HG03045 (cell line): Measurements from ENCODE around the gene RFTN2.
A peak's percentile ranks its signal among the peaks of the same experiment; 100 is the strongest.
"Not testable (repeated sequence)": the region's sequence is repeated elsewhere in the genome, so short reads cannot be mapped to it uniquely, and the experiment has no call there.

Experiments used
- ATAC-seq: cut with Tn5 transposase; IDR thresholded peaks from one replicate; pipeline ENCODE4 v1.9.1; 2021; ENCODE audit warnings: mild to moderate bottlenecking, moderate library complexity; ENCODE audit not compliant: unreplicated experiment

Gene RFTN2

GRCh38 chr2:197606180-197606579, 69.2 kb downstream of the RFTN2 start:
- peak; percentile 89 for ATAC-seq

GRCh38 chr2:197604117-197604860, 71.1 kb downstream of the RFTN2 start:
- ATAC-seq, result peak; percentile 29

- no peak for ATAC-seq
Measured at GRCh38 chr2:197601726-197602125, 73.7 kb downstream of the RFTN2 start.

- no peak for ATAC-seq
Measured at GRCh38 chr2:197600306-197600705, 75.1 kb downstream of the RFTN2 start.

- ATAC-seq, result no peak
Measured at GRCh38 chr2:197599285-197599965, 76.0 kb downstream of the RFTN2 start.

- no peak for ATAC-seq
Measured at GRCh38 chr2:197598450-197598849, 76.9 kb downstream of the RFTN2 start.

- ATAC-seq, result no peak
Measured at GRCh38 chr2:197597166-197597565, 78.2 kb downstream of the RFTN2 start.

GRCh38 chr2:197596766-197597165, 78.6 kb downstream of the RFTN2 start:
- no peak for ATAC-seq

- ATAC-seq, result no peak
Measured at GRCh38 chr2:197591339-197592072, 83.9 kb downstream of the RFTN2 start.

GRCh38 chr2:197587255-197587654, 88.1 kb downstream of the RFTN2 start:
- ATAC-seq, result not testable (repeated sequence)

- not testable (repeated sequence) for ATAC-seq
Measured at GRCh38 chr2:197580166-197580565, 95.2 kb downstream of the RFTN2 start.

- not testable (repeated sequence) for ATAC-seq
Measured at GRCh38 chr2:197578294-197578693, 97.1 kb downstream of the RFTN2 start.

- no peak for ATAC-seq
Measured at GRCh38 chr2:197577446-197577845, 97.9 kb downstream of the RFTN2 start.

GRCh38 chr2:197576631-197577030, 98.8 kb downstream of the RFTN2 start:
- ATAC-seq, result no peak

GRCh38 chr2:197575987-197576386, 99.4 kb downstream of the RFTN2 start:
- ATAC-seq, result no peak

GRCh38 chr2:197573608-197574007, 101.8 kb downstream of the RFTN2 start:
- ATAC-seq, result no peak

- ATAC-seq, result no peak
Measured at GRCh38 chr2:197571627-197572271, 103.6 kb downstream of the RFTN2 start.

- ATAC-seq, result no peak
Measured at GRCh38 chr2:197560146-197560665, 115.2 kb downstream of the RFTN2 start.

GRCh38 chr2:197559681-197560080, 115.7 kb downstream of the RFTN2 start:
- ATAC-seq, result no peak

GRCh38 chr2:197558393-197558792, 117.0 kb downstream of the RFTN2 start:
- ATAC-seq, result no peak

- no peak for ATAC-seq
Measured at GRCh38 chr2:197556456-197556855, 118.9 kb downstream of the RFTN2 start.
